Brain microvascular endothelial cell (primary cell): ENCODE measurements around the gene LST1.

Source experiments
- DNase-seq: peaks from one replicate; pipeline ENCODE4 v3.0.0-alpha.2; 2020
- H3K27ac ChIP-seq: fragments of 250-450 bp; sonication (Bioruptor Pico); 2 replicates; pipeline ENCODE4 v1.5.1; 2020; ENCODE audit warnings: mild to moderate bottlenecking, moderate library complexity
- H3K27me3 ChIP-seq: fragments of 250-450 bp; sonication (Bioruptor Pico); replicated peaks from 2 replicates; pipeline ENCODE4 v1.5.1; 2020; ENCODE audit warnings: mild to moderate bottlenecking
- H3K36me3 ChIP-seq: fragments of 250-450 bp; sonication (Bioruptor Pico); replicated peaks from 2 replicates; pipeline ENCODE4 v1.5.1; 2020; ENCODE audit warnings: mild to moderate bottlenecking
- H3K4me3 ChIP-seq: 2 replicates; pipeline ENCODE4 v1.5.1; 2011; ENCODE audit warnings: low read depth, mild to moderate bottlenecking, control low read depth, low read length, moderate library complexity
- CTCF ChIP-seq: IDR thresholded peaks from 2 replicates; pipeline ENCODE4 v1.5.1; 2011; ENCODE audit warnings: low read depth, mild to moderate bottlenecking, moderate library complexity, low read length, control low read depth, inconsistent platforms; ENCODE audit errors: missing control alignments
- in situ Hi-C: cut with HindIII; loops from 2 replicates; pipeline ENCODE4 v1.10.0; 2017; ENCODE audit warnings: low sequenced_read_pairs, low pct_ligation_motif_present

Gene LST1

GRCh38 chr6:31610968-31611367 is 24.9 kb downstream of the LST1 start:
- in situ Hi-C loops = no loop called here
- Histone ChIP-seq H3K27ac (no peak overlapping the region), H3K36me3 (no peaks in the 10 kb centered on the region), H3K4me3 (no peak overlapping the region), H3K27me3 (no peaks in the 10 kb centered on the region)
- no peak for DNase-seq
- TF ChIP-seq CTCF = no peak

DNA sequence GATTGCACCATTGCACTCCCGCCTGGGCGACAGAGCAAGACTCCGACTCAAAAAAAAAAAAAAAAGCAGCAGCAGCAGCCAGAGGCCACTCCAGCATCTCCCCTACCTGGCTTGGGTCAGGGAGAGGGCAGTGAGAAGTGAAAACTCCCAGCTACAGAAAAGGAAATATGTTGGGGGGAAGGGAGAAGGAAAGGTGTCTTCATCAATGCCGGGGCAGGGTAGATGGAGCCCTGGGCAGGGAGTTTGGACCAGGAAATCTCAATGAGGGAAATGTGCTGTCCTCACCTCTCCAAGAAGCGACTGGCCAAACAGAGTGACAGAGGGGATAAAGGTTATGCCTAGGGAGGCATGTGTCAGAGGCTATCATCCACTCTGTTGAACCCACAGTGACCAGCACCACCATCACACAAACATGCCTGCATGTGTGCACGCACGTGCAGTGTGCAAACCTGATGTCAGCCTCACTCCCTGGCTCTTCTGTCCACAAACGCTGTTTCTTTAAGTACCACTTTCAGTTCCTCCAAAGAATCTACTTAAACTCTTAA is 28.1 kb downstream of the LST1 start:
- H3K36me3 ChIP-seq = no peaks in the 10 kb centered on the region
- no peak overlapping the region for H3K4me3 ChIP-seq
- in situ Hi-C loops = no loop called here
- H3K27ac ChIP-seq = no peak overlapping the region
- no peak for TF ChIP-seq CTCF
- no peak for DNase-seq
- H3K27me3 ChIP-seq = no peaks in the 10 kb centered on the region

DNA sequence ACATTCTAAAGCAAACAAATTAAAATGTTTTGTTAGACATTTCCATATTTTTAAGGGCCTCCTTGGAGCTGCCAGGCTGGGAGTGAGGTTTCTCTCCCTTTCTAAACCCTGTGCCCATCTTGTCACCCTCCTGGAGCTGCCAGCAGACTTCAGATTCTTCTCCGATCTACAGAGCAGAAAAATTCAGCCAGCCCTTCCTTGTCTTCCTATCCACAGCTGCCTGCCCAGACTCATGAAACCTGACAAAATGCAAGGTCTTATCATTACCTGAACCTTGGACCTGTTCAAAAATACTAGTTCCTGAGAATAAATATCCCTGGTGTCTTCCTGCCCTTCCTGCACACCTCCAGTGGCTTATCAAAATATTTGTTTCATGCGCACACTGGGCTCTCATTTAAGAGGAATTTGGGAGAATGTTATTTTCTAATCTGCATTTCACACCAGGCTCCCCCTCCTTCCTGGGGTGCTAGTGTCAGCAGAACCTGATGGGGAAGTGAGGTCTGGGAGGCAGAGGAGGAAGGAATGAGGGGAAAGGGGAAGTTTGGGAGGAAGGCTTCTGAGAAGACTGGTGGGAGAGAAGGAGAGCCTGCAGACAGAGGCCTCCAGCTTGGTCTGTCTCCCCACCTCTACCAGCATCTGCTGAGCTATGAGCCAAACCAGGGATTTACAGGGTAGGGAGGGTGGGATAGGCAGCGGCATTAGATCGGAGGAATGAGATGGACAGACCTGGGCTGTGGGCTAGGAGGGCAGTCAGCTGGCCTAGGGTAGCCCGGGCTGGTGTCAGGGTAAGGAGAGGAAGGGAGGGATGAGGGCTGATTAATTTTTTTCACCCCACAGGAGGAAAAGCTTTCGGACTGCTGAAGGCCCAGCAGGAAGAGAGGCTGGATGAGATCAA is 28.9 kb downstream of the LST1 start, which contains the start of gene AIF1:
AIF1 (plus strand) TSS at position 551 of the 895 bp plus-strand sequence; CDS start at position 647, 96 bp downstream.
- no peak for DNase-seq
- Histone ChIP-seq H3K27me3 (no peaks in the 10 kb centered on the region), H3K36me3 (no peaks in the 10 kb centered on the region), H3K27ac (no peak within 1 kb of the TSS), H3K4me3 (no peak within 1 kb of the TSS)
- in situ Hi-C loops = no loop called here
- no peak for TF ChIP-seq CTCF

- DNase-seq = no peak
- Histone ChIP-seq H3K4me3 (no peak overlapping the region), H3K27ac (no peak overlapping the region), H3K36me3 (no peaks in the 10 kb centered on the region), H3K27me3 (no peaks in the 10 kb centered on the region)
- in situ Hi-C loops = no loop called here
- no peak for TF ChIP-seq CTCF
Observed at GRCh38 chr6:31615748-31616147, 29.7 kb downstream of the LST1 start.

DNA sequence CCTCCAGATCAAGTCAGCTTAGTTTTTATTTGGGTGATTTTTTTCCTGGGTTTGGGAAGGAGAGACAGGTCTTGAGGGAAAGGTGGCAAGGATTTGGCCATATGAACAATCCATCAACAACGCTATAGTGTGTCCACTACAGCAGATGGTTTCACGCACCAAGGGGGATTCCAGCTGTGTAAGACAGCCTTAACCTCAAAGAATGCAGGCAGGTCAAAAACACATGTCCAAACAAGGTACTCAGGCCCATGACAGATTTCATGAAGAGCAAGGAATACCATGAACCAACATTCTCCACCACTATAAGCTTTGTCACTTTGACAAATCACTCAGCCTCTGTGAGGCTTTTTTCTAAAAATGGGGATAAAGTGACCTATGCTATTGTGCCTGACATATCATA is 30.9 kb downstream of the LST1 start:
- Histone ChIP-seq H3K27ac (no peak overlapping the region), H3K27me3 (no peaks in the 10 kb centered on the region), H3K4me3 (no peak overlapping the region), H3K36me3 (no peaks in the 10 kb centered on the region)
- in situ Hi-C loops = no loop called here
- DNase-seq = no peak
- TF ChIP-seq CTCF = no peak
